Right lobe of liver (tissue), 4 donors: Measurements from ENCODE around the gene GRB10.

Experiments
- POLR2A ChIP-seq: fragments of 450-650 bp; IDR thresholded peaks from one replicate; pipeline ENCODE4 v1.6.1; 2017; ENCODE audit warnings: antibody characterized with exemption, mild to moderate bottlenecking
- TF ChIP-seq, protein P1 (sequence below), 4 donors: fragments of 200-600 bp in 3 of 4; fragments of 450-650 bp in 1 of 4; IDR thresholded peaks; one replicate each; pipeline versions ENCODE4 v1.5.1 to v1.8.0; 2016 to 2022; ENCODE audit warnings: antibody characterized with exemption in 4 of 4, mild to moderate bottlenecking in 2 of 4
- donor health status: DM: no; HTN: no; CAD: no.
- donor health status: DM: no; HTN: no; CAD: no.
- donor health status: DM: no; HTN: yes; CAD: no.

DNA sequence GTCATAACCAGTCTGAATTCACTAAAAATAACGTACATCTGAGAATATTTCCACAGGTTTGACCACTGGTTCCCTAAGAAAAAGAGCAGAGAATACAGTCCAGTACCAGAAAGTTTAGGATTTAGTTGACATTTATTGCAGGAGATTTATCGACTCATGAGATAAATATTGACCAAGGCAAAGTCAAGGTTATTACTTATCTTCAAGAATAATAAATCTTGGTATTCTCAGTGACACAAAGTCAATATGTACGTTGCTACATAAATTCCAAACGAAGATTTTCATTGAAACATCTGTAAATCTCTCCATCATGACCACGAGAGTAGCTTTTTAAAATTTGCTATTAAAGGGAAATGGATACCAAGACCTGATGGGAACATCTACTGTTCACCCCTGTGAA is 39.4 kb upstream of the GRB10 start:
- TF ChIP-seq, protein P1, sequence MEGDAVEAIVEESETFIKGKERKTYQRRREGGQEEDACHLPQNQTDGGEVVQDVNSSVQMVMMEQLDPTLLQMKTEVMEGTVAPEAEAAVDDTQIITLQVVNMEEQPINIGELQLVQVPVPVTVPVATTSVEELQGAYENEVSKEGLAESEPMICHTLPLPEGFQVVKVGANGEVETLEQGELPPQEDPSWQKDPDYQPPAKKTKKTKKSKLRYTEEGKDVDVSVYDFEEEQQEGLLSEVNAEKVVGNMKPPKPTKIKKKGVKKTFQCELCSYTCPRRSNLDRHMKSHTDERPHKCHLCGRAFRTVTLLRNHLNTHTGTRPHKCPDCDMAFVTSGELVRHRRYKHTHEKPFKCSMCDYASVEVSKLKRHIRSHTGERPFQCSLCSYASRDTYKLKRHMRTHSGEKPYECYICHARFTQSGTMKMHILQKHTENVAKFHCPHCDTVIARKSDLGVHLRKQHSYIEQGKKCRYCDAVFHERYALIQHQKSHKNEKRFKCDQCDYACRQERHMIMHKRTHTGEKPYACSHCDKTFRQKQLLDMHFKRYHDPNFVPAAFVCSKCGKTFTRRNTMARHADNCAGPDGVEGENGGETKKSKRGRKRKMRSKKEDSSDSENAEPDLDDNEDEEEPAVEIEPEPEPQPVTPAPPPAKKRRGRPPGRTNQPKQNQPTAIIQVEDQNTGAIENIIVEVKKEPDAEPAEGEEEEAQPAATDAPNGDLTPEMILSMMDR (IDR thresholded peaks at IDR 0.05): no peak
- TF ChIP-seq POLR2A: no peak
